GM06990 (cell line): ENCODE data around the gene SPEG.

Experiments
- DNase-seq: peaks from one replicate; pipeline ENCODE4 v3.0.0-alpha.2; 2011; ENCODE audit not compliant: insufficient read length; ENCODE audit errors: extremely low read depth
- H3K27me3 ChIP-seq: replicated peaks from 2 replicates; pipeline ENCODE4 v1.6.0; 2011; ENCODE audit warnings: low read length; ENCODE audit not compliant: control insufficient read depth, insufficient read depth
- H3K36me3 ChIP-seq: 2 replicates; pipeline ENCODE4 v1.5.1; 2011; ENCODE audit warnings: low read length; ENCODE audit not compliant: control insufficient read depth, insufficient read depth
- H3K4me3 ChIP-seq: replicated peaks from 2 replicates; pipeline ENCODE4 v1.5.1; 2011; ENCODE audit warnings: low read depth, mild to moderate bottlenecking, control low read depth, low read length
- CTCF ChIP-seq: IDR thresholded peaks from 2 replicates; pipeline ENCODE4 v1.5.1; 2011; ENCODE audit warnings: low read length, control low read depth, mild to moderate bottlenecking, inconsistent platforms; ENCODE audit not compliant: insufficient read depth, poor library complexity, severe bottlenecking

SPEG gene

DNA sequence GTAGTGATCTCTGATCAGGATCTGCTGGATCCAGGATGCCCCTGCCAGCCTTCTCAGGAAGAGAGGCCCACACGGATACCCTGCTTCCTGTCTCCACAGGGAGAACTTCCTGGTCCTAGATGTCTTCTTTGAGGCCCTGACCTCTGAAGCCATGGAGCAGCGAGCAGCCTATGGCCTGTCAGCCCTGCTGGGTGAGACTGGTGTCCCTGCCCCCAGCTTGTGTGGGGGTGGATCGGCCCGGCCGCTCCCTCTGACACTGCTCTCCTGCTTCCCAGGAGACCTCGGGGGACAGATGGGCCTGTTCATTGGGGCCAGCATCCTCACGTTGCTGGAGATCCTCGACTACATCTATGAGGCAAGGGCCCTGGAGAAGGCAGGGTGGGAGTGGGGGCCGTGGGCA lies 102.3 kb downstream of the SPEG start:
- H3K4me3 ChIP-seq, result no peak overlapping the region
- no peak for TF ChIP-seq CTCF
- H3K36me3 ChIP-seq, result peaks cover 25% of the 10 kb centered on the region
- no peaks in the 10 kb centered on the region; the same call in none of the 2 replicates for H3K27me3 ChIP-seq
- no peak for DNase-seq

DNA sequence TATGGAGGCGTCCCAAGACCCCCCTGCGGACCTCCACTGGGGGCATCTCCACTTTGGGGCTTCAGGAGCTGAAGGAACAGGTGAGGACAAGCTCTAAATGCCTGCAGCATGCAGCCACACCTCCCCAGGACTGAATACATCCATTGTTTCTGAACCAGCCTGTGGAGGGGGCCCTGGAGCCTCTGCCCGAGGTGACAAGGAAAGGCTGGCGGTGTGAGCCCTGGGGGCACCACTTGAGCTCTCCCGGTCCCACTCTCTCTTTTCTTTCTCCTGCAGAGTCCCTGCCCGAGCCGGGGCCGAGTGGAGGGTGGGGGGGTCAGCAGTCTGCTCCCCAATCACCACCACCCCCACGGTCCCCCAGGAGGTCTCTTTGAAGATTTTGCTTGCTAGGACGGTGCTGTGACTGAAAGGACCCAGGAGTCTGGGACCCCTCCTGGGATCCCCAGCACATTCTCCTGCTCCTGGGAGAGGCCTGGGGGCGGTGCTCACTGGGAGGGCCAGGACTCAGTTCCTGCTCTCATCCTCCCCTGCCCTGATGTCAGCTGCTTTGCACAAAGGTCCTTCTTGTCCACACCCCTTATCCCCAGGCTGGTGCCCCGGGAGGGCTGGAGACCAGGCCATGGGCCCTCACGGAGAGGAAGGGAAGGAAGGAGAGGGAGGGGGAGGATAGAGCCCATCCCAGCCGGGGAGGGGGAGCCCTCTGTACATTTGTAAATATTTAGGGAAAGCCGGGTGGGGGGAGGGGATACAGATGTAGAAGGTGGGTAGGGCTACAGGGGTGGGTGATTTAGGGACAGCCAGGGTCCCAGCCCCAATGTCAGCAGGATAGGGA lies 103.2 kb downstream of the SPEG start:
- TF ChIP-seq CTCF, result no peak
- Histone ChIP-seq H3K36me3 (peaks cover 25% of the 10 kb centered on the region), H3K27me3 (no peaks in the 10 kb centered on the region; the same call in 1 of the 2 replicates), H3K4me3 (no peak overlapping the region)
- DNase-seq, result no peak

- H3K4me3 ChIP-seq, result no peak overlapping the region
- no peaks in the 10 kb centered on the region; the same call in 1 of the 2 replicates for H3K27me3 ChIP-seq
- H3K36me3 ChIP-seq, result peaks cover 25% of the 10 kb centered on the region
- no peak for TF ChIP-seq CTCF
- DNase-seq, result no peak
Measured at GRCh38 chr2:219538504-219538951, 103.9 kb downstream of the SPEG start.

DNA sequence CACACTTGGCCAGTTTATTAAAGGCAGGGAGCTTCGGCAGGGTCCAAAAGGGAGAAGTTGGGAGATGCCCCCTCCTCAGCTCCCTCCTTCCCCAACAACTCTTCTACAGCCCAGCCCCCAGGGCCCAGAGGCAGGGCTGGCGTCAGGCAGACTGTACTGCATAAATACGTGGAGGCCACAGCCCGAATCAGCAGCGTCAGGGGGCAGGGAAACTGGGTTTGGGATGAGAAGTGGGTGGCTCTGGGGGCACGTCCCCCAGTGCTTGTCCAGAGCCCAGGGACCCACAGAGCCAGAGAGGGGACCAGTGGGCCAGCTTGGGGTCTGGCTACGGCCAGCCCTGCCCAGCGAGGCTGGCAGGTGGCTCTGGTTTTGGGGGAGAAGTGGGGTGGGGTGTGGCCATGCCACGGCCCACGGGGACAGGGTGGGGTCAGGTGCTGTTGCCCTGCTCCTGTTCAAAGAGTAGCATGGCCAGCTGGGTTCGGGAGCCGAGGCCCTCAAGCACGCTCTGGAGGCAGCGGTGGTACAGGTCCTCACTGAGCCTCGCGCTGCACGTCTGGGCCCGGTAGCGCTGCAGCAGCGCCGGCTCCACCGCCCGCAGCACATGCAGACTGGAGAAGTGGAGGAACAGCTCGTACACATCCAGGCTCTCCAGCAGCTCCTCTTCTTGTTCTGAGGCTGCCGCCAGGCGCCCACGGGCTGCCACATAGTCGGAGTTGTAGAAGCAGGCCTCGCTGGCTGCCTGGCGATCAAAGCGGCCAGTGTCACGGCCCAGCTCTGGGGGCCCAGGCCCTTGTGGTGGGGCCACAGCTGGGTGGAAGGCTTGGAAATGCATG lies 104.5 kb downstream of the SPEG start:
- no peak for DNase-seq
- Histone ChIP-seq H3K4me3 (no peak overlapping the region), H3K27me3 (no peaks in the 10 kb centered on the region), H3K36me3 (peaks cover 25% of the 10 kb centered on the region)
- TF ChIP-seq CTCF, result no peak

GRCh38 chr2:219539926-219540678 lies 105.5 kb downstream of the SPEG start:
- H3K27me3 ChIP-seq, result no peaks in the 10 kb centered on the region
- H3K36me3 ChIP-seq, result peaks cover 25% of the 10 kb centered on the region
- H3K4me3 ChIP-seq, result no peak overlapping the region
- TF ChIP-seq CTCF, result no peak
- no peak for DNase-seq
